GM21786 (cell line): Measurements from ENCODE around the gene ADCYAP1.

Experiments used
- ATAC-seq: cut with Tn5 transposase; IDR thresholded peaks from one replicate; pipeline ENCODE4 v1.9.1; 2021; ENCODE audit not compliant: unreplicated experiment

Gene ADCYAP1

DNA sequence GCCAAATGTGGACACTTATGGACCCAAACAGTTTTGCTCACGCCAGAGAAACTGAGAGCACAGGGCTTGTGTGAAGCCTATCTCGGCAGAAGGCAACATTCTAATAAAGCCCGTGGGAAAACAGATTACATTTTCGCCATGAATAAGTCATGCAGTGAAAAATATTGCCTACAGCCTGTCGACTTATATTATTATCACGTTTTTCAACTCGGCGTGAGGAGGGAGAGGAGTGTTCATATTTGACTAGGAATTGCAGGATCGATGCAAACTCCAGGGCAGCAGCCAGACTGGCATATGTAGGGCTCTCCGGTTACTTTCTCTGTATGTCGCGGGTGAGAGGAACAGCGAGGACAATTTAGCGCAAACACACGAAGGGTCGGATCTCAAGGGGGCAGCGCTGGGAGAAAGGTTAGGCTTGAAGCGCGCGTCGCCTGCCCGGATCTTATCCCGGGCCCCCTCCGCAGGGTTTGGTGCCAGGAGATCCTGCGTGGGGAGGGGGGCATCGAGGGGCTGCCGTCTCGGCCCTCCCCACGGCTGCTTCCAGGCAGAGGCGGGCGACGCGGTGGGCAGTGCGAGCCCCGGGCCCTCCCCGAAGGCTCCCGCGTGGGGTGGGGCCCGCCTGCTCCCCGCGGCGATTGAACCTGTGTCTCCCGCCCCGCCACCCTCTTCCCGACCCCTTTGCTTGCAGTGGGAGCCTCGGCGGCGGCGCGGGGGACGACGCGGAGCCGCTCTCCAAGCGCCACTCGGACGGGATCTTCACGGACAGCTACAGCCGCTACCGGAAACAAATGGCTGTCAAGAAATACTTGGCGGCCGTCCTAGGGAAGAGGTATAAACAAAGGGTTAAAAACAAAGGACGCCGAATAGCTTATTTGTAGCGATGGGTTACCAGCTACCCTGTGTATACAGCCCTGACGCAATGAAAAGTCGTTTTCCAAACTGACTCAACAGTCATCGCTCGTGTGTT lies 4.4 kb downstream of the ADCYAP1 start:
- ATAC-seq = no peak

DNA sequence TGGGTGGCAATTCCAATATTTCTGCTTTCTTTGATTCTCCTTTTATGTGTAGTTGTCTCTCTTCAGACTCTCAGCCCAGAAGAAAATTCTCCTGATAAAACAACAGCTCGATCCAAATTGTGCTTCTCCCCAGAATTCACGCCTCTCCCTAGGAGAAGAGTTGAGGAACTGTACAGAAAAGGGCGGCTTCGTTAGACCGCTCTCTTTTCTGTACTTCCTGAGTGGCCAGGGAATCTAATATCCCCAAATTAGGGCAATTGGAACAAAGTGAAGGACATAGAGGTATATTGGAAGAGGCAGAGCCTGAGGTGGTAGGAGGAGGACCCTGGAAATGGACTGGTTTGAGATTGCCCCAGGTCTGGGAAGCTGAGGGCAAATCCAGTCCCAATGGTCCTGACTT lies 5.6 kb downstream of the ADCYAP1 start:
- no peak for ATAC-seq

DNA sequence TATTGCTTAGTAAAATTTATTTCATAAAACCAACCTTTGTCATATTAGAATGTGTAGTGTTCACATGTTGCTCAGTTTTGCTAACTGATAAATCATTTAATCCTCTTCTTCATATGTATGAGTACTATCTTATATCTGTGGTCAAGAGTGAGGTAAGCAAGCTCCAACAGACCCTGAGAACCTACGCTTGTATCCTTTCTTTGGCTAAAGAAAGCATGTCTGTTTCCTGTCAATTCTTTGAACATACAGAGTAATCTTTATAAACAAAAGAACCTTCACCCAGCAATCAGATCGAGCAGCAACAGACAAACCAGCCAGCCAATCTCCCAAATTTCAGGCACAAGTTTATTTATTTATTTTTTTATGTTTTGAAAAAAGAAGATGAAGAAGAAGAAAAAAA lies 6.4 kb downstream of the ADCYAP1 start:
- ATAC-seq = no peak

DNA sequence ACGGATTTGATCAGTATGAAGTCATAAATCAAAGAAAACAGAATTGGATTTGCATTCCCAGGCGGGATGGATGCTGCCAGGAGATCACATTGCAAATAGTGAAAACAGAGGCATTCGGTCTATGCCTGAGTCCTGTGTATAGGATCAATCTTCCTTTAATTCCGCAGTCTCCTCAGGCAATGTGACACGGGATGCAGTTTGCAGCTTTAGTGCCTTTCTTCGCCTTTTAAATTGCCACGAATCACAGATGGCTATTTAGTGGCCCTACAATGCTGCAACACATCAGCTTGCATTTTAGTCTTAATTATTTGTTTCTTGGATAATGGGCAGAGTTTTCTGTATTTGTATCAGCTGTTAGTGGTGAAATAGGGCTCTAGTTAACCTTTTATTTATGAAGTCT lies 6.8 kb downstream of the ADCYAP1 start:
- no peak for ATAC-seq

DNA sequence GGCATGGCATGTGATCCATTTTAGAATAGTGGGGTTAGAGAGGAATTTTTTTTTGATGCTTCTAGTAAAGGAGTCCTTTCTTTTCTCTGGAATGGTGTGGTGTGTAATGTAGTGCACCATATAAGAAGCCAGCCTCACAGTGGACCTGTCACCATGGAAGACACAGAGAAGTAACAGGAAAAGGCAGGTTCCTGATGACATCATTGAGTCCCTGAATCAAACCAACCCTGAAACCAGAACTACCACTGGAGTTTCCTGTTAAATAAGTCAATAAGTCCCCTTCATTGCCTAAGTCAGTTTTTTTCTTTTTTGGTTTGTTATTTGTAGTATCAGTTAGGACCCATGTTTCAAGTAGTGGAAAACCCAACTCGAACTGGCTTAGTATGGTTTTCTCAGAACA lies 11.9 kb downstream of the ADCYAP1 start:
- no peak for ATAC-seq

DNA sequence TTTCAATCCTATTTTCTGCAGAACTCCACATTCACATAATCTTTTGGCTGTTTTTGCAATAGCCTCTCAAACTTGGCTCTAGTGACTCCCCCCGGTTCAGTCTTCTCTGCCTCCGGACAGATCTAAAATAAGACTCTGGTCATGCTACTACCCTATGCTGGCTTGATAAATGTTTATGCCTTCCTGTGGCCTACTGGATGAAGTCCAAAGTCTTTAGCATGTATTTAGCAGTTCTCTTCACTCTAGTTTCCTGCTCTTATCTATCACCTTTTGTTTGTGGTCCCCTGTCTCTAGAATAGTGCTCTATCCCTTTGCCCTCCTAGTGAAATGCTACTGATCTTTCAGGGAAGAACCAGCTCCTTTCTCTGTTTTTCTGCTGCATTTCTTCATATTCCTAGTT lies 14.4 kb downstream of the ADCYAP1 start:
- ATAC-seq = no peak

DNA sequence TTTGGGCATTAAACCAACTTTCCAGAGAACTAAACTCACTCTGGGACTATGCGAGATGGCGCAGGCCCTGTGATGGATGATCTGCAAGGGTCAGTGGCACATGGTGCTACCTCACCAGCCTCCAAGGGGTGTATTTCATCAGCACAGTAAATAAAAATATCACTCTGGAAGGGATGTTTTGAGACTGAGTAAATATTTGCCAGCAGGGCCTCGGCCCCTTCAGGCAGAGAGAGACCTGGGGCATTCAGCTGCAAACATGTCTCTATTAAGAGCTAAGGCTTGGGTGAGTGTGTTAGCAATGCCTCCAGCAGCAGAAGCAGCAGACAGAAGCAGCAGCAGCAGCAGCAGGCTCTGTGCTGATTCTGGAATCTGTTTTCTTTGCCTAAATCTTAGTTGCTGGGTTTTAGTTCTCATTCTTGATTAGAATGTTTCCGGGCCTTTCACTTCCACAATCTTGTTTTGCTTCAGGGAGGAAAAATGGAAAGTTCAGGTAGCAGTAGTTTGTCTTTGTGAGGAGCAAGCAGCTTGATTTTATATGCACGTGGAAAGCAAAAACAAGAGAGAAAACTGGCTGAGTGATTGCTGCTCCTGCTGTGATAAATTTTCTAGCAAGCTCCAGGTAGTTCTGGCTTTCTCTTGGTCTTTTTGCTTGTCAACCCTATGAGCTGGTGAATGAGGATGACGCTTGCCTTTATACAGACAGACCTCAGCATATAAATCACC lies 18.6 kb downstream of the ADCYAP1 start:
- ATAC-seq = no peak

DNA sequence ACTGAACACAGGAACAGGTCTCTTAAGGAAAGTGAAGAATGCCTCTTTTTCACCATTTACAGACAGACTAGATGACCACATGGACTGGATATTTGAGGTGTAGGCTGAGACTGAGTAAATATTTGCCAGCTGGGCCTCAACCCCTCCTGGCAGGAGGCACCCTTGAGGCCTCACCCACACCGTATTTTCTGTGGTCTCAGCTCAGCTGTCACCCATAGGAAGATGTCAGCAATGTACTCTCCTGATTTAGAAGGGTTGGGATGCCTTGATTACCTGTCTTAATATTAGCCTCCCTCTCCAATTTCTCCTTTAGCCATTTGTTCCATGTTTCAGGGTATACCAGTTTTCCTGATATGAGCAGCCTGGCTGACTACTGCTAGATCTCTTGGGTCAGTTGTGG lies 20.3 kb downstream of the ADCYAP1 start:
- ATAC-seq = no peak

DNA sequence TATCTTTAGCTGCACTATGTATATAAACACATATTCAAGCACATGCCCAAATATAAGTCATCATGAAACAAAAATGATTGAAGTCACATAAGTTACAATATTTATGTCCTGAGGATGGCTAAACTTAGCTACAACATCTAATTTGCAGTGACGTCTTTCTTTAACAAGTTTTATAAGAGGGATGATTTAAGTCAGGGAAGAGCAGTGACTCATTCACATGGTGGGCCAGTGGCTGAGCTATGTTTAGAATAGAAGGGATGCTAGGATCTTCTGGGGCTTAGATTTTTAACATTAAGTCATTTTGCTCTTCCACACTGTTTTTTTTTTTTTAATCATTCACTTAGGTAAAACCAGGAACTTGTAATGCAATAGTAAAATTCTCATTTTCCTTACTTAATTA lies 22.3 kb downstream of the ADCYAP1 start:
- ATAC-seq = no peak

DNA sequence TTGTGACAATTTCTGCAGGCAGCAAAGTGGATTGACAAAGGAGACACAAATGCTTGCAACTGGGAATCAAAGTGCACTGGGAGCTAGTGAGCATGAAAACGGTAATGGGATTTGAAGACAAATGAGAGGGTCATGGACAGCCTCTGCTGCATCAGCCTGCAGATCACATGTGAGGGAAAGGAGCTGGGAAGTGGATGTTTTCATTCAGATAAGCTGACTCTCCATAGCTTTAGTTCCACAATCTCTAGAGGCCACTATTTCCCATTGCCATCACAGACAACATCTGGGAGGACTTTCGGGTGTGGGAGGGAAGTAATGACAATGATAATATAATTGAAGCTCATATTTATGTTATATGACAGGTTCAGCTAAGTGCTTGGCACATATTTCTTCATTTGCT lies 28.4 kb downstream of the ADCYAP1 start:
- no peak for ATAC-seq

DNA sequence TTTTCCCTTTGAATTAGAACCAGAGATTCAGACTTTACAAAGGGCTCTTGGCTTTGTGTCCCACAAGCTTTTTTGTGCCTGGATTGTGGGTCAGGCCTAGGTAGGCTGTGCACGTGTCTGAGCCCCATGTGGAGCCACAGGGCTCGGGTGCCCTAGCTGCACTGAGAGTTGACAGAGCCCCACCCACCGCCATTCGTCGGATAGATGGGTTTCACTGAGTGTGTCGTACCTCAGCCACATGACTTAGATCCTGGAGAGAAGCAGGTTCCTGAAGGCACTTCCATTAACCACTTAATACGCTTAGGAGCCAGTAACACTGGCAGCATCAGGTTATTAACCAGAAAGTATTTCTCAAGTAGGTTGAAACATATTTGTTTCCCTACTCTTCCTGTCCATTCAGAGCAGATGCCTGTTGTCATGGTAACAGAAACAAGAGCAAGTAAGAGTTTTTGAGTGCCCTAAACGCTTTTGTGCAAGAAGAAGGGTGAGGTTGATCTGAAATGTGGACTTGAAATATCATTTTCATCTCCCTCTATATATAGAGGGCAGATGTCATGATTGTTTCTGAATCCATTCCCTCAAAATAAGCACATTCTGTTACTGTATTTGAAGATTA lies 30.0 kb downstream of the ADCYAP1 start:
- ATAC-seq = no peak

DNA sequence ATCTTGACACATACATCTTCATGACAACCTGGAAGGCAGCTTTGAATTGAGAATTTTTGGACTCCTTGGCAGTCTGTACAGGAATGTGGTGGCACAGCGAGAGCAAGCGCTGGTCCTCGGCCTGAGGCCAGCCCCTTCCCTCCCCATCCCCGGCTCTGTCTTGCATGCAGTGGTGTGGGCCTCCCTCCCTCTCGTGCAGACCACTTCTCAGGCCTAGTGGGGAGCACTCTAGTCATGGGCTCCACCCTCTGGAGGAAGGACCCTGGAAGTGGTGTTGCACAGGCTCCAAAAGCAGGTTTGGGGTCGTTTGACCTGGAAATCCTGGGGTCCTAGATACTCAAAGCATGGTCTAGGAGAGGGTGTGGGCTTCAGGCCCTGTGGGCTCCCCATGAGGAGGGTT lies 32.3 kb downstream of the ADCYAP1 start:
- no peak for ATAC-seq

DNA sequence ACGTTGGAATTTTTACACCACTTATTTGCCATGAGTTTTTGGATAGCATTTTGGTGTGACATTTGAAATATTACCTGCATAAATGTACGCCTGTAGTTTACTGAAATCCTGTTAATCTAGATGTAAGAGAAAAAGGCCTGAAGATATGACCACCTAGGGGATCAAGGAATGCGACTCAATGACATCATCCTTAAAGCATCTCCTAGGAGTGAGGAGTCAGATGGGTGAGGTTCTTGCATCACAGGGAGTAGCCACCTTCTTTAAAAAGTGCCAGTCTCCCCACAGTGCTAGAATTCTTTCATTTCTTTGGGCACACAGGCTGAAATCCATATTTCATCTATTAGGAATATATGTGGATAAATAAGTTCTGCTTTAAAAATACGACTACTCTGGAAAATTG lies 34.5 kb downstream of the ADCYAP1 start:
- no peak for ATAC-seq

DNA sequence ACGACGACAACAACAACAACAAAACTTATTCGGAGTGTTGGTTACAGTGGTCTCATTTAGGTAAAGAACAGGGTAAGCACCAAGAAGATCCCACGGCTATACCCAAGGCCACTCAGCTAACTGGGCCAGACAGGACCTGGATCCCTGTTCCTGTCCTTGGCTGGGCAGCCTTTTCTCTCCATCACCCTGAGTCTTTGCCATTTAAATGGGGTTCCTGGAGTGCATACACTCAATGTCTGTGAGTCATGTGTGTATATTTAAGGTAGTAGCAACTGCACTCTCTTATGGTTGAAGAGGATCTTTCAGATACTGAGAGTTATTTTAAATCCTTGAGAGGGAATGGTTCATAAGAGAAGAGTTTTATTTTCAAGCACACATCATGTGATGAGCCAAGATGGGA lies 35.3 kb downstream of the ADCYAP1 start:
- no peak for ATAC-seq

DNA sequence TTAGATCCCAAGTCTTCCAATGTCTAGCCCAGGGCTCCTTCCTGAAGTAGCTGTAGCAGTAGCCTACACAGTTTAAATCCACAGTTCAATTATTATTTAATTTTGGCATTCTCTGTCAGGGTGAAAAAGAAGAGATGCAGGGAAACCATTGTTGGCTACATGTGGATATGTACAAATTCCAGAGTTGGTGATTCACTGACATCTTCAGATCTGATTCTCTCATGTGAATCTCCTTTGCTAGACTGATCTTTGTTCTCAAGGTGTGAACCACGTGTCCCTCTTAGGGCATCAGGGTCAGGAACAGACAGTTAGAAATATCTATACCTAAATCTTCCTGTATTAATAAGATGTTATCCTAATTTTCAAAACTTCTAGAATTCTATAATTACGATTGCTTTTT lies 36.7 kb downstream of the ADCYAP1 start:
- ATAC-seq = no peak

DNA sequence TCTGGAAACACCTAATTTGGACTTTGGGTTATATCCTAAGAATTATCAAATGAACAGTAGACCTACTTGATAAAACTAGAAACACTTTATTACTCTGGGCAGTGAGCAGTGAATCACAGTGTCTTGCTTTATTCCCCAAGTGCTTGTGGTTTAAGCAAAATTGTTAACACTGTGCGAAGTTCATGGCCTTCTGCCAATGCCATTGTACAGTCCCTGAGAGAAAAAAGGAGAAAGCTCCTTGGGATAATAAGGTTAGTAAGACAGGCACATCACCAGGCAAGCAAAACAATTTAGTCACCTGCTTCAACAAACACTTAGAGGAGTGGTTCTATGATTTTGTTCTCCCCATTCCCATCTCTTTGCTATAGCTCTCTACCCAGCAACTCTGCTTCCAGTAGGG lies 39.8 kb downstream of the ADCYAP1 start:
- no peak for ATAC-seq

DNA sequence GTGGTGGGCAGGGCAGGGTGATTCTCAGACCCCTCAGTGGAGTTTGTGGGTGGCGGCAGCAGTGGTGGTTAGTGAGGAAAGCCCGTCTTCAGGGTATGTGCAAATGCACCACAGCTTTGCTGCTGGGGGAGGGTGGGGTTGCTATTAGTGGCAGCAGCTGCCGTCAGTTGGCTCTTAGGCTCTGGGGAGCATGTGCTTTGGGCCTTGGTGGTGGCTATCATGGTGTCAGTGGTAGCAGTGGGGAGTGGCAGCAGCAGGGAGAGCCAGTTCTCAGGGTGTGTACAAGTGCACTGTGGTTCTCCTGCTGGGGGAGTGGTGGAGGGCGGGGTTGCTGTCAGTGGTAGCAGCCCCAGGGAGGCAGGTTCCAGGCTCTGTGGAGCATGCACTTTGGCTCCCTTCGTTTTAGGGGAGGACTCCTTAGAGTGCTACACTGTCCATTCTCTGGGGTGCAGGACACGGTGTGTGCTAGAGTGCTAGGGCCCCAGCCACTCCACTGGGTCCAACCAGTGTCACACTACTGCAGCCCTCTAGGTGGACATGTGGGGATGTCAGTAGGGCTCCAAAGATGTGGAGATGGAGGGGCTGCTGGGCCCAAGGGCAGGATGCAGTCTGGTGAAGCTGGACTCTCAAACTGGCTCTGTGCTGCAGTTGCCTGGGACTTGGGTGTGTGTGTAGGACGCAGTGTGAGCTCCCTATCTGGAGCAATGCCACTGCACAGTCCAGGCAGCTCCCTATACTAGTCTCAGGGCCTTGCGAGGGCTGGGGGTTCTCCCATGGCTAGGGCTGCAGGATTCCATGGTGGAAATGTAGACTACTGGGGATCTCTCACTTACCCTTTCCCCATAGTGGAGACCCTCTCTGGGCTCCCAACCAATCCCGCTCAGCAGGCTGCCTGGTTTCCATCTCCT lies 45.3 kb downstream of the ADCYAP1 start:
- no peak for ATAC-seq

DNA sequence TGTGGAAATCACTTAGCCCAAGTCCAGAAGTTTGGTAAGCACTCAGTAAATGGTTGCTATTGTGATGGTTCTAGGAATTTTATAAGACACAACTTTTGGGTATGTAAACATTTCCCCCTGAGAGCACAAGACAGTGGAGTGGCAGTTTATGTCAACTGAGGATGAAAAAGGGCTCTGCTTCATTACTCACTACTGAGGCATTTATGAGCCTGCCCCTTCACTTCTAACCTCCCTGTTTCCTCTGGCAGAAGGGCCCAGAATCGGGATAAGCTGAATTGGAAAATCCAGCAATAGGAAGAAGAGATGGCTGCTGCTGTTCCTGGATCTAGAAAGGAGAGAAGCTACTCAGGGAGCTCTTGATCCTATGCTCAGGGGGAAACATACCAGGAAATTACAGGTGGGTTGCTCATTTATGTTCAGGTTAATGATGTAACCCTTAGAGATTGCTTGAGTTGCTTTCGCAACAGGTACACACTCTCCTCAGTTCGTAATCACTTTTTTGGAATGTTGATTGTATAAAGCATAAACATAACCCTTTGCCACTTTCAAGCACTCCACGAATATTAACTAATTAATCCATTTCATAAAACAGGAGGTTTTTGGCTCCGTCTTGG lies 46.3 kb downstream of the ADCYAP1 start:
- no peak for ATAC-seq

DNA sequence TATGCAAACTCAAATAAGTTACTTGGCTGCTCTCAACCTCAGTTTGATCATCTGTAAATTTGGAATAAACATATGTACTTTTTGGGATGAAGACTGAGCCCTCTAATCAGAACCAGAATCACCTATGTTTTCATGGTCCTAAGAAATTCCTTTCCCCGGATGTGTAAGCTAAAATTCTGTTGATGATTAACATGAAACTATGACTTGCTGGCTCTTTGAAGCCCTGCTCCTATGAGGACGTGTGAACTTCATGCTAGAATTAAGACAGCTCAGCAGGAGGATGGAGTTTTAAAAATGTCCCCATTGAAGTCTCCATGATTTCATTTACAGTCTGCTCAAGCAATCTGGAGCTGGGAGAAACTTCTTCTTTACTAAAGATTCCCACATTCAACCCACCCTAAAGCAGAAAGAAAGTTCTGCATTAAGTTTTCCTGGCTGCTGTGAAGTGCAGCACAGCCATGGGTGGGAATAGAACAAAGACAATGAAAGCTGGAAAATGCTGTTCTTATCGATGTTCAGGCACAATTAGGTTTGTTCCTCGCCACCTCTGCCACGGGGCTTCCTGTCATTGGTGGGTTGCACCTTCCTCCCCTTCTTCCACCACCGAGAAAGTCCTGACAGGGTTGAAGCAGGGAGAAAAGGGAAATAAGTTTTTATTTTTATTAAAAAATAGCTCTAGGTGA lies 50.9 kb downstream of the ADCYAP1 start:
- no peak for ATAC-seq

DNA sequence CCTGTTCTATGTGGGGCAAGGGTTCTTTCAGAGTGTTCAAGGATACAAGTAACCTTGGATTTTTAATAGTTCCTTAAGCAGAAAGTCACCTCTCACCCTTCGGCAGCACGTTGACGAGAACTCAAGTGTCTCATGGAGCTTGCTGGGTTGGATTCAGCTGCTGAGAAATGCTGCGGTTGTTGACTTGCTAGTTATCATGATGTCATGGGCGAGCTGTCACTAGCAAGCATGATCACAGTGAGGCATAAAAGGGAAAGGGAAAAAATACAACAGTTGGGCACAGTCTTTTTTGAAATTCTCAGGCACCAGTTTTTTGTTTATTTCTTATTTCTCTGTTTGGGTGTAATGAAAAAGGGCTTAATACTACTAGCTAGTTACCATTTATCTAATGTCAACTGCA lies 53.2 kb downstream of the ADCYAP1 start:
- ATAC-seq = no peak
